Gastroesophageal sphincter (tissue), 4 donors: Measurements from ENCODE around the gene HBG2. TPM values are rescaled to one million over a fixed set of nuclear protein-coding genes. Genes with fewer than 3 reads are reported as not detected.

Experiments
- ATAC-seq: fragments of 150-250 bp; one replicate; pipeline ENCODE4 v1.9.1; 2016; ENCODE audit warnings: mild to moderate bottlenecking, moderate library complexity
- H3K27ac ChIP-seq, 4 donors: fragments of 200-600 bp; sonication (generic) in 3 of 4; 1 replicate in 3 of 4; 2 replicates in 1 of 4; pipeline ENCODE4 v1.5.1; 2016 to 2019
- H3K27me3 ChIP-seq: fragments of 200-600 bp; sonication (generic); one replicate; pipeline ENCODE4 v1.5.1; 2019
- H3K36me3 ChIP-seq, 2 donors: fragments of 200-600 bp; sonication (generic); one replicate each; pipeline ENCODE4 v1.5.1; 2019; ENCODE audit warnings: control low read depth in 1 of 2
- H3K4me1 ChIP-seq, 3 donors: fragments of 200-600 bp; sonication (generic); 1 replicate in 2 of 3; 2 replicates in 1 of 3; pipeline ENCODE4 v1.5.1; 2016 to 2019; ENCODE audit warnings: control low read depth in 2 of 3
- H3K4me3 ChIP-seq, 2 donors: fragments of 200-600 bp; sonication (generic); one replicate each; pipeline ENCODE4 v1.5.1; 2019; ENCODE audit warnings: mild to moderate bottlenecking in 1 of 2, moderate library complexity in 1 of 2
- H3K9me3 ChIP-seq, 3 donors: fragments of 200-600 bp; sonication (generic); one replicate each; pipeline ENCODE4 v1.5.1; 2017 to 2019; ENCODE audit warnings: control low read depth in 2 of 3
- EP300 ChIP-seq: sonication (generic); formaldehyde crosslinking; IDR thresholded peaks from one replicate; pipeline ENCODE4 v1.6.1; 2017; ENCODE audit warnings: antibody characterized with exemption, mild to moderate bottlenecking
- POLR2A ChIP-seq, 2 donors: fragments of 450-650 bp; IDR thresholded peaks; one replicate each; pipeline ENCODE4 v1.6.1; 2017; ENCODE audit warnings: antibody characterized with exemption in 2 of 2, mild to moderate bottlenecking in 2 of 2, moderate library complexity in 1 of 2
- POLR2AphosphoS5 ChIP-seq: sonication (generic); formaldehyde crosslinking; IDR thresholded peaks from one replicate; pipeline ENCODE4 v1.6.1; 2017; ENCODE audit warnings: antibody characterized with exemption
- WGBS, 2 donors: methylation state at CpG; one replicate each; pipeline ENCODE4 v1.1.5; 2018; ENCODE audit warnings: low coverage in 1 of 2; 5-methylcytosine and 5-hydroxymethylcytosine counted together
- total RNA-seq, 4 donors: library from RNA; depleted of rRNA; stranded (reverse); fragments of >200 nt; gene quantifications; one replicate each; pipeline ENCODE4 v1.1.0, GENCODE V29; 2016
- TF ChIP-seq, protein P1 (sequence below), 4 experiments: fragments of 200-600 bp in 2 of 4; fragments of 450-650 bp in 2 of 4; sonication (generic) in 1 of 4; IDR thresholded peaks; one replicate each; pipeline ENCODE4 v1.5.1; 2017 to 2019; ENCODE audit warnings: antibody characterized with exemption in 4 of 4, mild to moderate bottlenecking in 2 of 4, moderate library complexity in 2 of 4

HBG2 gene
- total RNA-seq, 4 donors from 2014 or later = not detected

GRCh38 chr11:5242208-5242607, 12.4 kb downstream of the HBG2 start:
- H3K4me3 ChIP-seq = no peak overlapping the region
- 63 to 76% methylated on average over 2 of the region's 2 CpGs for WGBS, 2 donors
- H3K4me1 ChIP-seq = no peaks in the 10 kb centered on the region
- no peaks in the 10 kb centered on the region for H3K36me3 ChIP-seq
- no peak overlapping the region for H3K27ac ChIP-seq
- H3K27me3 ChIP-seq = peaks cover 6% of the 10 kb centered on the region
- no peaks in the 10 kb centered on the region for H3K9me3 ChIP-seq
- no peak for TF ChIP-seq POLR2AphosphoS5
- TF ChIP-seq, protein P1, sequence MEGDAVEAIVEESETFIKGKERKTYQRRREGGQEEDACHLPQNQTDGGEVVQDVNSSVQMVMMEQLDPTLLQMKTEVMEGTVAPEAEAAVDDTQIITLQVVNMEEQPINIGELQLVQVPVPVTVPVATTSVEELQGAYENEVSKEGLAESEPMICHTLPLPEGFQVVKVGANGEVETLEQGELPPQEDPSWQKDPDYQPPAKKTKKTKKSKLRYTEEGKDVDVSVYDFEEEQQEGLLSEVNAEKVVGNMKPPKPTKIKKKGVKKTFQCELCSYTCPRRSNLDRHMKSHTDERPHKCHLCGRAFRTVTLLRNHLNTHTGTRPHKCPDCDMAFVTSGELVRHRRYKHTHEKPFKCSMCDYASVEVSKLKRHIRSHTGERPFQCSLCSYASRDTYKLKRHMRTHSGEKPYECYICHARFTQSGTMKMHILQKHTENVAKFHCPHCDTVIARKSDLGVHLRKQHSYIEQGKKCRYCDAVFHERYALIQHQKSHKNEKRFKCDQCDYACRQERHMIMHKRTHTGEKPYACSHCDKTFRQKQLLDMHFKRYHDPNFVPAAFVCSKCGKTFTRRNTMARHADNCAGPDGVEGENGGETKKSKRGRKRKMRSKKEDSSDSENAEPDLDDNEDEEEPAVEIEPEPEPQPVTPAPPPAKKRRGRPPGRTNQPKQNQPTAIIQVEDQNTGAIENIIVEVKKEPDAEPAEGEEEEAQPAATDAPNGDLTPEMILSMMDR (IDR thresholded peaks at IDR 0.05) = no peak
- TF ChIP-seq POLR2A (IDR thresholded peaks at IDR 0.05) = no peak
- TF ChIP-seq EP300 = no peak
- ATAC-seq = no peak

GRCh38 chr11:5241458-5241857, 13.1 kb downstream of the HBG2 start:
- H3K27ac ChIP-seq = no peak overlapping the region
- no peaks in the 10 kb centered on the region for H3K4me1 ChIP-seq
- 48 to 61% methylated on average over 3 of the region's 3 CpGs for WGBS, 2 donors
- no peaks in the 10 kb centered on the region for H3K36me3 ChIP-seq
- no peaks in the 10 kb centered on the region for H3K9me3 ChIP-seq
- ATAC-seq = no peak
- H3K27me3 ChIP-seq = peaks cover 6% of the 10 kb centered on the region
- TF ChIP-seq POLR2AphosphoS5 (no peak), EP300 (no peak), POLR2A (IDR thresholded peaks at IDR 0.05) (no peak)
- TF ChIP-seq, protein P1 (IDR thresholded peaks at IDR 0.05) = no peak
- H3K4me3 ChIP-seq = no peak overlapping the region

GRCh38 chr11:5240458-5240857, 14.1 kb downstream of the HBG2 start:
- Histone ChIP-seq H3K36me3 (no peaks in the 10 kb centered on the region), H3K4me1 (no peaks in the 10 kb centered on the region), H3K27me3 (peaks cover 6% of the 10 kb centered on the region), H3K4me3 (no peak overlapping the region), H3K9me3 (no peaks in the 10 kb centered on the region), H3K27ac (no peak overlapping the region)
- TF ChIP-seq POLR2A (IDR thresholded peaks at IDR 0.05) = no peak
- no peak for TF ChIP-seq EP300
- TF ChIP-seq, protein P1 (IDR thresholded peaks at IDR 0.05) = no peak
- TF ChIP-seq POLR2AphosphoS5 = no peak
- no peak for ATAC-seq
- 71 to 74% methylated on average over 2 of the region's 2 CpGs for WGBS, 2 donors

DNA sequence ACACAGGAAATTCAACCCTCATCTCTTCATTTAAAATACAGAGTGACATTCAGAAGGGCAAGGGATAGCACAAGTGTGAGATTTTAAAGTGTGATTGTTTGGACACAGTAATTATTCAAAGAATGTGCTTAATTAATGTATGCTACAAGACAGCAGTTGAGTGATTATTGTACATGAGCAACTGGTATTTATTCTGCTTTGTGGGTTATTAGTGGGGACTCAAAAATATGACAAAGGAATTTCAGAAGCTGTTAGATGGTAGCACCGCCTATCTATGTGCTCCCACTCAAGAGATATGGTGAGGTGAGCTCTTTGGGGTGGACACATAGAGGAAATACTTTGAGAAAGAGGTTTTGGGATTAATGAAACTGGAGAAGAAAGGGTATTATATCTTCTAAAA, 14.5 kb downstream of the HBG2 start:
- no peaks in the 10 kb centered on the region for H3K4me1 ChIP-seq
- H3K27me3 ChIP-seq = peaks cover 6% of the 10 kb centered on the region
- TF ChIP-seq EP300 (no peak), POLR2AphosphoS5 (no peak), POLR2A (IDR thresholded peaks at IDR 0.05) (no peak)
- TF ChIP-seq, protein P1 (IDR thresholded peaks at IDR 0.05) = no peak
- H3K4me3 ChIP-seq = no peak overlapping the region
- H3K27ac ChIP-seq = no peak overlapping the region
- 70 to 100% methylated on average over 1 of the region's 1 CpG for WGBS, 2 donors
- H3K36me3 ChIP-seq = no peaks in the 10 kb centered on the region
- no peaks in the 10 kb centered on the region for H3K9me3 ChIP-seq
- no peak for ATAC-seq

- Histone ChIP-seq H3K27ac (no peak overlapping the region), H3K27me3 (no peaks in the 10 kb centered on the region), H3K4me1 (no peaks in the 10 kb centered on the region), H3K4me3 (no peak overlapping the region), H3K36me3 (no peaks in the 10 kb centered on the region), H3K9me3 (no peaks in the 10 kb centered on the region)
- ATAC-seq = no peak
- no peak for TF ChIP-seq POLR2AphosphoS5
- TF ChIP-seq, protein P1 (IDR thresholded peaks at IDR 0.05) = no peak
Measured at GRCh38 chr11:5239046-5239445, 15.5 kb downstream of the HBG2 start.
